ENCODE data around the gene PRKCB. TPM values are rescaled to one million over a fixed set of nuclear protein-coding genes. Genes with fewer than 3 reads are reported as not detected.

The PRKCB gene
- total RNA-seq, 2 experiments from 2014 or later = 56.3 to 57.9 TPM

DNA sequence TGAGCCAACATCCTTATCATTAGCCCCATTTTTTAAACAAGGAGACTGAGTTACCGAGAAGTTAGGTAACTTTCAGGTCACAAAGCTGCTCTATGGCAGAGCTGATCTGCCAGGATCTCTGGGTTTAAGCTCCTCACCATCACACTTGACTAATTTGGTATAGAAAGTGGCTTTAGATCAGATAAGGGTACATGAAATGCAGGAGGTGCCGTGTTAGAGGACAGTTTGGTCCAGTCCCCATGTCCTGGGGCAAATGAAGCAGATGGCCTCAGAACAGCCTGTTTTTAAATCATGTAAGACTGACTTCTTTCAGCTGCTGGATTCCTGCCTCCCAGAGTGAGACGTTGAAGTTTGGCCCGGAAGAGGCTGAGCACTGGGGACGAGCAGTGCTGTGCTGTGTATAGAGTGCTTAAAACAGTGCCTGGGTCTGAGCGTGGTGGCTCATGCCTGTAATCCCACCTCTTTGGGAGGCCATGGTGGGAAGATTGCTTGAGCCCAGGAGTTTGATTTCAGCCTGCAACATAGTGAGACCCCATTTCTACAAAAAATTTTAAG is 233.3 kb downstream of the PRKCB start:
- H3K4me1 Mint-ChIP-seq (ENCODE audit: low read depth) = peaks cover 29% of the 10 kb centered on the region

DNA sequence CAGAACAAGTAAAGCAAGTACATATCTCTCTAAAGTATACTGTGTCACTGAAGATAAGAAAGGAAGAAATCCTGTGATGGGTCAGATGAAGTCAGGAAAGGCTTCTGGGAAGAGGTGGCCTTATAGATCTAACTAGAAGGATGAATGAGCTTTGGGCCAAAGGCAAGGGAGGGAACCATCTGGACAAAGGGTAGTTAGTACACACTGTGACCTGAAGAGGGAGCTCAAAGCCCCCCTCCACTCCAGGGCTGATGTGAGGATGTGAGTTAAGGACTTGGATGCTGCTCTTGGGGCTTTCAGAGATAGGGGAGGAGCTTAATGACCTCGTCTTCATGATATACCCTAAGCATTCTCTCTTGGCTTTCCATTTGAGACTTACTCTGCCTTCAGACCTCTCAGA is 235.1 kb downstream of the PRKCB start:
- Mint-ChIP-seq H3K4me3 (no peak overlapping the region), H3K36me3 (no peaks in the 10 kb centered on the region), H3K27me3 (no peaks in the 10 kb centered on the region), H3K27ac (no peak overlapping the region), H3K9me3 (no peaks in the 10 kb centered on the region), H3K4me1 (ENCODE audit: low read depth) (peaks cover 39% of the 10 kb centered on the region)
- ChIA-PET CTCF (interaction anchor here (0.6 to 8.3 kb wide), 53 partner anchors 9 to 445 kb away, joined by 3 to 138 read pairs (median 4); partner anchors contain the start of gene CACNG3), POLR2A (interaction anchor here (0.8 kb wide), 1 partner anchor 182 kb away, joined by 4 read pairs; no protein-coding TSS in a partner anchor)
- peak; percentile 66 for DNase-seq
- intact Hi-C loops (cut with micrococcal nuclease) = loop anchor here (1.0 to 5.0 kb wide), 2 partner anchors 121 to 182 kb away; no protein-coding TSS in a partner anchor

More for the DNA sequence above, 233.3 kb downstream of the PRKCB start:
- Mint-ChIP-seq H3K27ac (no peak overlapping the region), H3K36me3 (no peaks in the 10 kb centered on the region), H3K27me3 (no peaks in the 10 kb centered on the region), H3K9me3 (no peaks in the 10 kb centered on the region), H3K4me3 (no peak overlapping the region)
- intact Hi-C loops (cut with micrococcal nuclease) = no loop called here
- ChIA-PET POLR2A (no interaction called here), CTCF (interaction anchor here (0.9 to 8.3 kb wide), 3 partner anchors 27 to 435 kb away, joined by 4 to 138 read pairs (median 50); partner anchors contain the start of gene CACNG3)
- no peak for DNase-seq

DNA sequence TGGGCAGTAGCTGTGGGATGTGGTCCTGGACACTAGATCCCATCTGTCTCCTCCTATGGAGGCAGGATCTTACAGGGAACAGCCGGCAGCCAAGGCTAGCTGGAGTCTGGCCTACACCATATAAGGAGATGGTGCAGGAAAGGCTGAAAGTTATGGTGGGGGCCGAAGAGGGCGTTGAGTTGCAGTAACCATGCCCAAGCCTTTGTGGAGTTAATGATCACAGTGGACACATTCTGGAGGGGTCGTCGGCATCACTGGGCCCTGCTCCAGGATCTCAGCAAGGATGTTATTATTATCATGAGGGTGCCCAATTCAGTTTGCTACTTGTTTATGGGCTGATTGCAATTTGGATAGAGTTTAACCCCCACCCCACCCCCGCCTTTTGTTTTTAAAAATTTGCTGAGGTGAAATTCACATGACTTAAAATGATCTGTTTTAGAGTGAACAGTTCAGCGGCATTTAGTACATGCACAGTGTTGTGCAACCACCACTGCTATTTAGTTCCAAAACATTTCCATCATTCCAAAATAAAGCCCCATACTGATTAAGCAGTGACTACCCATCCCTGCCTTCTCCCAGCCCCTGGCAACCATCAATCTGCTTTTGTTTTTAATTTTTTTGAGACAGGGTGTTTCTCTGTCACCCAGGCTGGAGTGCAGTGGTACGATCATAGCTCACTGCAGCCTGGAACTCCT is 236.0 kb downstream of the PRKCB start:
- H3K27ac Mint-ChIP-seq = no peak overlapping the region
- CTCF ChIA-PET = interaction anchor here (0.6 to 8.3 kb wide), 23 partner anchors 14 to 703 kb away, joined by 3 to 138 read pairs (median 6); partner anchors contain the start of gene CACNG3
- no peak for DNase-seq
- intact Hi-C loops (cut with micrococcal nuclease) = loop anchor here (1.0 to 5.0 kb wide), 2 partner anchors 120 to 181 kb away; no protein-coding TSS in a partner anchor
- no peaks in the 10 kb centered on the region for H3K9me3 Mint-ChIP-seq
- no peak overlapping the region for H3K4me3 Mint-ChIP-seq
- no peaks in the 10 kb centered on the region for H3K36me3 Mint-ChIP-seq
- POLR2A ChIA-PET = no interaction called here
- H3K27me3 Mint-ChIP-seq = no peaks in the 10 kb centered on the region
- H3K4me1 Mint-ChIP-seq (ENCODE audit: low read depth) = peaks cover 46% of the 10 kb centered on the region

DNA sequence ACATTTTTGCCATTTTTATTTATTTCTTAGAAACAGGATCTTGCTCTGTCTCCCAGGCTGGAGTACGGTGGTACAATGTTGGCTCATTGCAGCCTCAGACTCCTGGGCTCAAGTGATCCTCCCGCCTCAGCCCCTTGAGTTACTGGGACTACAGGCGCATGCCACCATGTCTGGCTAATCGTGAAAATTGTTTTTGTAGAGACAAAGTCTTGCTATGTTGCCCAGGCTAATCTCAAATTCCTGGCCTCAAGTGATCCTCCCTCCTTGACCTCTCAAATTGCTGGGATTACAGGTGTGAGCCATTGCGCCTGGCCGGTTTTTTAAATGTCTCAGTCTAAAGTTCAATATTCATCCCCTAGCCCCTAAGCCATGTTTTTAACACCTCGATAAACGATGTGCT is 237.5 kb downstream of the PRKCB start:
- CTCF ChIA-PET = interaction anchor here (1.3 to 8.3 kb wide), 2 partner anchors 31 to 180 kb away, joined by 3 to 138 read pairs; partner anchors contain the start of gene CACNG3
- intact Hi-C loops (cut with micrococcal nuclease) = loop anchor here (5.0 kb wide), 1 partner anchor 119 kb away; no protein-coding TSS in a partner anchor
- peaks cover 46% of the 10 kb centered on the region for H3K4me1 Mint-ChIP-seq (ENCODE audit: low read depth)
- no peaks in the 10 kb centered on the region for H3K36me3 Mint-ChIP-seq
- DNase-seq = no peak
- no peak overlapping the region for H3K27ac Mint-ChIP-seq
- H3K9me3 Mint-ChIP-seq = no peaks in the 10 kb centered on the region
- no peak overlapping the region for H3K4me3 Mint-ChIP-seq
- POLR2A ChIA-PET = no interaction called here
- no peaks in the 10 kb centered on the region for H3K27me3 Mint-ChIP-seq

DNA sequence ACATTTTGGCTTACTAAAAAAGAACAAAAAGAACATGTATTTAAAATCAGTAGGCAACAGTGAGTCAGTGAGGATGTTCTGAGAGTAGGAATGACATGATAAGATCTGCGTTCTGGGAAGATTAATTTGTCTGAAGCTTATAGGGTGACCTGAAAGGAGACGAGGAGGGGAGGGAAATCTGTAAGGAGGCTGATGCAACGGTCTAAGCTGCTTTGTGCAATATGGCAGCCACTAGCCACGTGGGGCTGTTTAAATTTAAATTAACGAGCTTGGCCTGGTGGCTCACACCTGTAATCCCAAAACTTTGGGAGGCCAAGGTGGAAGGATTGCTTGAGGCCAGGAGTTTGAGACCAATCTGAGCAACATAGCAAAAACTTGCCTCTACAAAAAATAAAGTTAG is 238.8 kb downstream of the PRKCB start:
- H3K27ac Mint-ChIP-seq = no peak overlapping the region
- H3K4me1 Mint-ChIP-seq (ENCODE audit: low read depth) = peaks cover 46% of the 10 kb centered on the region
- no peaks in the 10 kb centered on the region for H3K36me3 Mint-ChIP-seq
- no peak overlapping the region for H3K4me3 Mint-ChIP-seq
- POLR2A ChIA-PET = no interaction called here
- DNase-seq = no peak
- CTCF ChIA-PET = interaction anchor here (1.1 to 8.3 kb wide), 2 partner anchors 32 to 179 kb away, joined by 4 to 138 read pairs; partner anchors contain the start of gene CACNG3
- no peaks in the 10 kb centered on the region for H3K9me3 Mint-ChIP-seq
- intact Hi-C loops (cut with micrococcal nuclease) = loop anchor here (5.0 kb wide), 1 partner anchor 118 kb away; no protein-coding TSS in a partner anchor
- H3K27me3 Mint-ChIP-seq = no peaks in the 10 kb centered on the region

DNA sequence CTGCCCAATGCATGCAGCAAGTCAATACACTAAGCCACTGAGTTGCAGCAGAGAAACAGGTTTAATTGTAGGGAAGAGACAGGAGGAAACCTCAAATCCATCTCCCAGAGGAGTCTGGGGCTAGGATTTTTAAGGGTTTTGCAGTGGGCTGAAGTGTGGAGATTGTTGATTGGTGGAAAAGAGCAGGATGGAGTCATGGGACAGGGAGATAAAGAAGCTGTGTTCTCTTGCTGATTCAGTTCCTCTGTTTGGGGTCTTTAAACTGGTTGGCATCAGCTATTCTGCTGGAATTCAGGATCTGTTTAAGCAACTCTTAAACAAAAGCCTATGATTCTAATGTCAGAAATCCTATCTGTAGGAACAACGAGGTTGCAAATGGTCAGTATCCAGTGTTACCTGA is 239.5 kb downstream of the PRKCB start:
- Mint-ChIP-seq H3K27ac (no peak overlapping the region), H3K9me3 (no peaks in the 10 kb centered on the region), H3K4me3 (no peak overlapping the region), H3K27me3 (no peaks in the 10 kb centered on the region), H3K36me3 (no peaks in the 10 kb centered on the region), H3K4me1 (ENCODE audit: low read depth) (peaks cover 43% of the 10 kb centered on the region)
- intact Hi-C loops (cut with micrococcal nuclease) = no loop called here
- ChIA-PET POLR2A (no interaction called here), CTCF (interaction anchor here (8.3 kb wide), 1 partner anchor 178 kb away, joined by 138 read pairs; the partner anchor contains the start of gene CACNG3)
- DNase-seq = no peak

DNA sequence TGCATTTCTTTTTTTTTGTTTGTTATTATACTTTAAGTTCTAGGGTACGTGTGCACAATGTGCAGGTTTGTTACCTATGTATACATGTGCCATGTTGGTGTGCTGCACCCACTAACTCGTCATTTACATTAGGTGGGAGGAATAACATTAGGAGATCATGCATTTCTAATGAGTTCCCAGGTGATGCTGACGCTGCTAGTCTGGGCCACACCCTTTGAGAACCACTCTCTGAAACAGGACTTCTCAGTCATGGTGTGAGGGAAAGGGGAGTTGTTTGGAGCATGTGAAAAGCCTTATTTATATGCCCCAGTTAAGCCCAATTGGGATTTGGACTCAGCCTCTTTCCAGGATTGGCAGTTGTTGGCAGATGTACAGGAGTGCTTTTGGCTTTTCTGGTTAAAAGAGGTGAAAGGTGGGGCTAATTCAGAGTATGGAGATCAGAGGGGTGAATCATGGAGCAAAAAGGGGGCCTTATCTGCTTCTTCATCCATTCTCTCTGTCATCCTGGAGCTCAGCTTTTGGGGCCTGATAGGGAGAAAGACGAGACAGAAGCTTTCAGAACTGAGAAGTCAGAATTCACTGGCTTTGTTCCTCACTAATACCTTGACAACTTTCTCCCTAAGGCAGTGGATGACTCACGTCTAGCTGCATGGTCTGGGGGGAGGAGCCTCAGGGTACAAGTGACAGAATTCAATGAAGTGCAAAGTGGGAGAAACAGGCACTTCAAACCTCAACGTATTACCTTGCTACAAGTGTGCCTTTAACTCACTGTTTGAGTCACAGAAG is 240.3 kb downstream of the PRKCB start:
- ChIA-PET POLR2A (interaction anchor here (0.6 kb wide), 1 partner anchor 235 kb away, joined by 3 read pairs; no protein-coding TSS in a partner anchor), CTCF (interaction anchor here (0.8 to 8.3 kb wide), 2 partner anchors 178 to 195 kb away, joined by 3 to 138 read pairs; partner anchors contain the start of gene CACNG3)
- DNase-seq = peak; percentile 61
- Mint-ChIP-seq H3K4me1 (ENCODE audit: low read depth) (peaks cover 35% of the 10 kb centered on the region), H3K4me3 (no peak overlapping the region), H3K27me3 (no peaks in the 10 kb centered on the region), H3K9me3 (no peaks in the 10 kb centered on the region), H3K27ac (no peak overlapping the region), H3K36me3 (no peaks in the 10 kb centered on the region)
- intact Hi-C loops (cut with micrococcal nuclease) = loop anchor here (1.0 kb wide), 1 partner anchor 63 kb away; no protein-coding TSS in a partner anchor

DNA sequence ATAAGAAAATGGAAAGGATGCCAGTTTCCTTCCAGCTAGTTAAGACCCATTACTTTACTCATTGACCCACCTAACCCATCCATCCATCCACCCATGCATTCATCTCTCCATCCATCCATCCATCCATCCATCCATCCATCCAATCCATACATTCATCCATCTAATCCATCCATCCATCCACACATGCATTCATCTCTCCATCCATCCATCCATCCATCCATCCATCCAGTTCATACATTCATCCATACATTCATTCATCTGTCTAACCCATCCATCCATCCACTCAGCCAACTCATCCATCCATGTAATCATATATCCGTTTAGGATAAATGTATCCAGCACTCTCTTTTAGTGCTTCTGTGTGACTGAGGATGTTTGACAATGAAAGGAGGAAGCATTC is 241.5 kb downstream of the PRKCB start:
- no peaks in the 10 kb centered on the region for H3K9me3 Mint-ChIP-seq
- H3K4me1 Mint-ChIP-seq (ENCODE audit: low read depth) = peaks cover 25% of the 10 kb centered on the region
- DNase-seq = no peak
- intact Hi-C loops (cut with micrococcal nuclease) = no loop called here
- no peaks in the 10 kb centered on the region for H3K36me3 Mint-ChIP-seq
- no peak overlapping the region for H3K4me3 Mint-ChIP-seq
- no peaks in the 10 kb centered on the region for H3K27me3 Mint-ChIP-seq
- H3K27ac Mint-ChIP-seq = no peak overlapping the region
- ChIA-PET POLR2A (no interaction called here), CTCF (interaction anchor here (0.8 kb wide), 1 partner anchor 176 kb away, joined by 3 read pairs; no protein-coding TSS in a partner anchor)

DNA sequence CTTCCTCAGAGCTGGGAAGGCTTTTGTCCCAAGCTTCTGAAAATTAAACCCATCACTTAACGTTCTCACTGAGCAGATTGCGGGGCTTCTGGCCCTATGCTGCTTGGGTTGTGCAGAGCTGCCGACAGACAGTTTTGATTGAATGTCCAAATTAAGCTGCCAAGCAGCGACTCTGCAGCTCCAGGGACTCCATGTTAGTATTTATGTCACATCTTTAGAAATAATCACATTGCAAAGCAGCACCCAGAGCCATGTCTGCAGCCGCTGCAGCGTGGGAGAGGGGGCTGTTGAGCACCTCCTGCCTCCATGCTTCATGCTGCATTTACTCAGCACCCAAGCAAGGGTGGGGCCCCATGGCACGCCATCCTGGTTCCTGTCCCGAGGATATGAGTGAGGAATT is 242.2 kb downstream of the PRKCB start:
- Mint-ChIP-seq H3K36me3 (no peaks in the 10 kb centered on the region), H3K4me1 (ENCODE audit: low read depth) (peaks cover 19% of the 10 kb centered on the region), H3K27me3 (no peaks in the 10 kb centered on the region), H3K27ac (no peak overlapping the region), H3K9me3 (no peaks in the 10 kb centered on the region), H3K4me3 (no peak overlapping the region)
- ChIA-PET CTCF (interaction anchor here (0.8 kb wide), 1 partner anchor 175 kb away, joined by 3 read pairs; no protein-coding TSS in a partner anchor), POLR2A (no interaction called here)
- intact Hi-C loops (cut with micrococcal nuclease) = no loop called here
- DNase-seq = no peak

DNA sequence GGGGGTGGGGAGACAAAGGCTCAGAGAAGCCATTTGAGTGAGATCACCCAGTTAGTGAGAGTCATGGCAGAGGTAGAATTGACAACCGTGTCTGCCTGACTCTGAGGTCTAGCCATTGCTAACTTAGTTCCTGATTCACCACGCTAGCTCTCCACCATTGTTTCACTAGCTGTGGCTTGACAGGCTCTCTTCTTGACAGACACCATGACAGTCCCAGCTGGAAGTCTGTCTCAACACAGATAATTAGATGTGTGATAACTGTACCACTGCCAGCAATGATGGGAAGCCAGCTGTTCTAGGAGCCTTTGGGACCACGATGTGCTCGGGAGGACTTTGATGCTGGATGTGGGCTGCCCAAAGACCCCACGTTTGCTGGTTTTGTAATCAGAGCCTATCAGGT is 249.9 kb downstream of the PRKCB start:
- Mint-ChIP-seq H3K9me3 (peaks cover 16% of the 10 kb centered on the region), H3K27ac (no peak overlapping the region), H3K27me3 (no peaks in the 10 kb centered on the region), H3K4me1 (ENCODE audit: low read depth) (no peaks in the 10 kb centered on the region), H3K4me3 (no peak overlapping the region), H3K36me3 (peaks cover 24% of the 10 kb centered on the region)
- intact Hi-C loops (cut with micrococcal nuclease) = no loop called here
- CTCF ChIA-PET = interaction anchor here (1.2 to 2.0 kb wide), 2 partner anchors 15 to 167 kb away, joined by 4 to 6 read pairs; no protein-coding TSS in a partner anchor
- POLR2A ChIA-PET = no interaction called here
- no peak for DNase-seq

DNA sequence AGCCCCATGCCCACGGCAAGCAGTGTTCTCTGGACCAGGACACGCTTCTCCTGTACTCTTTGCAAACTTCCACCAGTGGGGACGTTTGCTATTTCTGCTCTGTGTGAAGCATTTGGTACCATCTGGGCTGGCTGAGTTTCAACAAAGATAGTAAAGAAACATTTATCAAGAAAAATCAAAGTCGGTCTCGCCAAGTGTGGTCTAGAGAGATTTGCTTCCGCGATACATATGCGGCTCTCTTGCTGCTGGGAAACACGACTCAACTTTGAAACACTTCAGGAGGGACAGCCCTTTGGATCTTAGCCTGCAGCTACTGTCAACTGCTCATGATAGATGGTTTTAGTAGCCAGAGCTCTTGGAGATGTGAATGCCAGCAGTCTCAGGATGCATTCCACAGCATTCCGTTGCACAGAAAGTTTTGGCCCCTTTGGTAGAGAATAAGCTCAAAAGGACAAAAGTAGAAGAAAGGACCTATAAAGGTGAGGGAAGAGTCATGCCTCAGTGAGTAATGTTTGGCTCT is 252.2 kb downstream of the PRKCB start:
- peaks cover 11% of the 10 kb centered on the region for H3K4me1 Mint-ChIP-seq (ENCODE audit: low read depth)
- no peaks in the 10 kb centered on the region for H3K27me3 Mint-ChIP-seq
- no peak overlapping the region for H3K27ac Mint-ChIP-seq
- POLR2A ChIA-PET = no interaction called here
- peaks cover 30% of the 10 kb centered on the region for H3K9me3 Mint-ChIP-seq
- peaks cover 46% of the 10 kb centered on the region for H3K36me3 Mint-ChIP-seq
- H3K4me3 Mint-ChIP-seq = no peak overlapping the region
- CTCF ChIA-PET = interaction anchor here (2.8 kb wide), 1 partner anchor 17 kb away, joined by 9 read pairs; no protein-coding TSS in a partner anchor
- DNase-seq = no peak
- intact Hi-C loops (cut with micrococcal nuclease) = no loop called here

Data from activated CD4-positive, alpha-beta memory T cell treated with anti-CD3 and anti-CD28 coated beads for 36 hours (primary cell).